ENCODE results near the gene STAM. TPM values are rescaled to one million over a fixed set of nuclear protein-coding genes. Genes with fewer than 3 reads are reported as not detected.

Gene STAM
- total RNA-seq, 1 donor from 2014 or later = 27.8 TPM

GRCh38 chr10:17607060-17607459 is 36.9 kb upstream of the STAM start:
- Mint-ChIP-seq H3K4me1 (ENCODE audit: low read depth) (peaks cover 5% of the 10 kb centered on the region), H3K27me3 (no peaks in the 10 kb centered on the region), H3K4me3 (ENCODE audit: low read depth) (no peak overlapping the region), H3K27ac (no peak overlapping the region), H3K36me3 (ENCODE audit: insufficient read depth) (peaks cover 1% of the 10 kb centered on the region), H3K9me3 (ENCODE audit: low read depth) (no peaks in the 10 kb centered on the region)
- no peak for TF ChIP-seq CTCF (IDR thresholded peaks at IDR 0.05; ENCODE audit: unreplicated experiment)
- no peak for DNase-seq (ENCODE audit: low spot score, unreplicated experiment)

- Mint-ChIP-seq H3K4me3 (ENCODE audit: low read depth) (no peak overlapping the region), H3K27me3 (no peaks in the 10 kb centered on the region), H3K27ac (no peak overlapping the region), H3K4me1 (ENCODE audit: low read depth) (peaks cover 5% of the 10 kb centered on the region), H3K36me3 (ENCODE audit: insufficient read depth) (peaks cover 1% of the 10 kb centered on the region), H3K9me3 (ENCODE audit: low read depth) (no peaks in the 10 kb centered on the region)
- peak; percentile 85 for TF ChIP-seq CTCF (IDR thresholded peaks at IDR 0.05; ENCODE audit: unreplicated experiment)
- DNase-seq (ENCODE audit: low spot score, unreplicated experiment) = no peak
These were observed 36.2 kb upstream of the STAM start for GRCh38 chr10:17607603-17608332.

GRCh38 chr10:17609523-17610079 is 34.4 kb upstream of the STAM start:
- no peak for TF ChIP-seq CTCF (IDR thresholded peaks at IDR 0.05; ENCODE audit: unreplicated experiment)
- DNase-seq (ENCODE audit: low spot score, unreplicated experiment) = no peak
- H3K4me3 Mint-ChIP-seq (ENCODE audit: low read depth) = no peak overlapping the region
- no peaks in the 10 kb centered on the region for H3K9me3 Mint-ChIP-seq (ENCODE audit: low read depth)
- H3K27me3 Mint-ChIP-seq = no peaks in the 10 kb centered on the region
- H3K4me1 Mint-ChIP-seq (ENCODE audit: low read depth) = no peaks in the 10 kb centered on the region
- H3K36me3 Mint-ChIP-seq (ENCODE audit: insufficient read depth) = peaks cover 1% of the 10 kb centered on the region
- no peak overlapping the region for H3K27ac Mint-ChIP-seq

- no peak for TF ChIP-seq CTCF (IDR thresholded peaks at IDR 0.05; ENCODE audit: unreplicated experiment)
- Mint-ChIP-seq H3K27ac (peak overlapping the region; percentile 52), H3K9me3 (ENCODE audit: low read depth) (no peaks in the 10 kb centered on the region), H3K27me3 (peaks cover 3% of the 10 kb centered on the region), H3K4me1 (ENCODE audit: low read depth) (no peaks in the 10 kb centered on the region), H3K36me3 (ENCODE audit: insufficient read depth) (no peaks in the 10 kb centered on the region), H3K4me3 (ENCODE audit: low read depth) (peak overlapping the region; percentile 71)
- peak; percentile 62 for DNase-seq (ENCODE audit: low spot score, unreplicated experiment)
These were observed 27.4 kb upstream of the STAM start for GRCh38 chr10:17616403-17617030.

GRCh38 chr10:17617031-17617911 is 26.7 kb upstream of the STAM start, which contains the start of gene HACD1:
TSS of gene HACD1 (minus strand) at chr10:17617374. CDS start at chr10:17617339, 35 bp downstream.
- Mint-ChIP-seq H3K27ac (peak within 1 kb of the TSS; percentile 65), H3K36me3 (ENCODE audit: insufficient read depth) (no peaks in the 10 kb centered on the region), H3K4me1 (ENCODE audit: low read depth) (no peaks in the 10 kb centered on the region), H3K27me3 (peaks cover 7% of the 10 kb centered on the region), H3K4me3 (ENCODE audit: low read depth) (peak within 1 kb of the TSS; percentile 83), H3K9me3 (ENCODE audit: low read depth) (no peaks in the 10 kb centered on the region)
- peak; percentile 76 for DNase-seq (ENCODE audit: low spot score, unreplicated experiment)
- peak; percentile 42 for TF ChIP-seq CTCF (IDR thresholded peaks at IDR 0.05; ENCODE audit: unreplicated experiment)
